ENCODE data around the gene HIVEP3.
A peak's percentile ranks its signal among the peaks of the same experiment; 100 is the strongest.

HIVEP3 gene

GRCh38 chr1:41537788-41538351 lies 380.9 kb downstream of the HIVEP3 start:
- peak; percentile 96 for DNase-seq

- DNase-seq = peak; percentile 63
Observed at GRCh38 chr1:41537251-41537650, 381.5 kb downstream of the HIVEP3 start.

DNA sequence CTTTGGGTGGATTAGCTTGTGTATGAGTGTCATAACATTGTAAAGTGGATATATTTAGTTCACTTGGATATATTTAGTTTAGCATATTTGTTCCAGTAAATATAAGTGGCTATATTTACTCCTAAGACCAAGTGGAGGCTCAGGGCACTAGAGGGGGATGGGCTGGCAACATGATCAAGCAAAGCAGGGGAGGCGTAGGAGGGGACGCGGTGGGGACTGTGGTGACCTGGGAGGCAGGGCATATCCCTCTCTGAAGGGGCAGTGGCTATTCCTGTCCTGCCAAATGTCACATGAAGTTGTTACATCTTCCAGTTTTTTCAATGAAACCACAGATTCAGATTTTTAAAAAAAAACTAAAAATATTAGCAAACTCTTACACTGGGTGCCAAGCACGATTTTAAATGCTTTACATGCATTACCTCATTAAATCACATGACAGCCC lies 382.3 kb downstream of the HIVEP3 start:
- no peak for DNase-seq

- no peak for DNase-seq
Observed at GRCh38 chr1:41535716-41536115, 383.0 kb downstream of the HIVEP3 start.

DNA sequence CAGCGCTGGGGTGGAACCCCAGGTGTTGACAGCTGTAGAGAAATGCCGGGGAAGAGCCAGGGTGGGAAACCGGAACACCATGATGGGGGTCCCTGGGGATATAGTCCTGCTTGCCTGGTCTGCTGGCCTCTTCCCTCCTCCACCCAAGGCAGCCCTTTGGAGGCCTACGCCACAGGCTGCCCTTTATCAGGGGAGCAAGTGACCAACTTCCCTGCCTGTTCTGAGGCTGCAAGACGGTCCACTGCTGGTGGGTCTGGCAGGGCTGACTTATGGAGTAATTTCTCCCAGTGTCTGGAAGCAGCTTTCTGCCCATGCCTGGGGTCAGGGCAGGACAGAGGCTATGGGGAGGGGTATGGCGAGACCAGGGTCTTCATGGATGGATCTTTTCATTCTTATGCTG lies 383.4 kb downstream of the HIVEP3 start:
- DNase-seq = no peak

DNA sequence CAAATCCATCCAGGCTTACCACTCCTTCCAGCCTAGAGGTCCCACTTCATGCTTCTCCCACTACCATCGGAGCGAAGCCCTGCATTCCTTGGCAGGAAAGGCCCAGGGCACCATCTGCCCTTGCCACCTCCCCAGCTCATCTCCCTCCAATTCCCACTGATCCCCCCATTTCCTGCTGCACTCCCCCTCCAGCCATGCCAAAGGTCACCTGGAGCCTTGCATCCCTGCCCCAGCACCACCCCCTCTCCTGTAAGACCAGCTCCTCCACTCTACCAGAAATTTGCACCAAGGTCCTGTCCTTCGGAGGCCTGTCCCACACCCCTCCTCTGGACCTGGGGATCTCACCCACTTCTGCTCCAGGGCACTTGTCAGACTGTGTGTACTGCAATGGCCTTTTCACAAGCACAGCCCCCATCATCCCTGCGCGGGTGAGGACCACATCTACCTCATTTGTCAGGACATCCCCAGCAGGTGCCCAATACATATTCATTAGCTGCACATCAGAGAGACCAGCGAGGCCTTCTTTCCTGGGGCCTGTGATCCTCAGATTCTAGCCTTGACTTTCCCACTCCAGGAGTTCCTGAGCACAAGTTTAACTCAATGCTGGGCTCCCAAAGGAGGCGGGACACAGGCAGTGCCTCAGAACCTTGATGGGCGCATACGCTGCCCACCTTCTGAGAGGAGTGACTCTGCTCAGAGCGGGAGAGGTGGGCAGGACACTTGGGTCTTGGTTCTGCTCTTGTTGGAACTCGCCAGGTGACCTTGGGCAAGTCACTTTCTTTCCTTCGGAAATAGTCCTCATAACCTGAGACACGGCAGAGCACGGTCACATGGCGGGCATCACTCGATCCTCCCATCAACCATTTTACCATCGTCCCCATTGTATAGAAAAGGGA lies 384.3 kb downstream of the HIVEP3 start:
- DNase-seq = no peak

DNA sequence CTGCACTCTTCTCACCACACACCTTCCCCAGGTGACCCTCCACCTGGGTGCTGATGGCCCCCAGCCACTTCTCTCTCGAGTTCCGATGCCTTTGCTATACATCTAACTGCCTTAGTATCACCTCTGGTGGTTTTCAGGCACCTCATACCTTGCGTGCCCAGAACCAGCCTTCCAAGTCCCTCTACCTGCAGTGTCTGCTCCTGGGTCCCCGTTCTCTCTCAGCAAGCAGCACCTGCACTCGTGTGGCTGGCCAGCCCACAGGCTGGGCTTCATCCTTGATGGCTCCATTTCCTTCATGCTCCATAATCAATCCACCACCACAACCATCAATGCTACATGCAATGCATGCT lies 385.0 kb downstream of the HIVEP3 start:
- no peak for DNase-seq

DNA sequence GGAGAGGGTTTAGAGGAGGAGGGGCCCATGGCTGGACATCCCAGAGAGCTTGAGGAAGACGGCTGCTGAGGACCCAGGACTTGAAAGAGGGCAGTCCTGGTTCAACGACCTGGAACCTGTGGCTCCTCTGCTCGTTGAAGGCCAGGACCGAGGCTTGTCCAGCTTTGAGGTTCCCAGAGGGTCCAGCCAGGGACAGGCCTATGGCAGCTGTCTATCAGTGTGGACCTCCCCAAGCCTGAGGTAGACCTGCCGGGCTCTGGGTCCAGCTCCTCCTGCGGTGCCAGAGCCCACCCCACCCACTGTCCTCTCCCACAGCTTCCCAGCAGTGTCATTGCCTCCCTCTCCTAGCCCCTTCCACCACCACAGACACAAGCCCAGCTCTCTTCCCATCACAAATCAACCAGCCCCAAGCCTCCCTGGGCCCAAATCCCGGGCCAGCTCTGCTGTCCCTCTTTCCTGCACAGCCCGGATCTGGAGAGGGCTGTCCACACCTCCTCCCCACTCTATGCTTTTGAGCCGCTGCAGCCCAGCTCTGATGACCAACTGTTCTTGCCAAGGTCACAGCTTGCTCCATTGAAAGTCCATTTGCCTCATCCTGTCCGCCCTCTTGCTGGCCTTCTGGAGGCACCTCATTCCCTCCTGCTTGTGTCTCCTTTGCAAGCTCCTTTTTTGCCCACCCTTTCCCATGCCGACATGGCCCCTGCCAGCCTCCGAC lies 385.5 kb downstream of the HIVEP3 start:
- no peak for DNase-seq

- DNase-seq = no peak
Observed at GRCh38 chr1:41532206-41532975, 386.3 kb downstream of the HIVEP3 start.

DNA sequence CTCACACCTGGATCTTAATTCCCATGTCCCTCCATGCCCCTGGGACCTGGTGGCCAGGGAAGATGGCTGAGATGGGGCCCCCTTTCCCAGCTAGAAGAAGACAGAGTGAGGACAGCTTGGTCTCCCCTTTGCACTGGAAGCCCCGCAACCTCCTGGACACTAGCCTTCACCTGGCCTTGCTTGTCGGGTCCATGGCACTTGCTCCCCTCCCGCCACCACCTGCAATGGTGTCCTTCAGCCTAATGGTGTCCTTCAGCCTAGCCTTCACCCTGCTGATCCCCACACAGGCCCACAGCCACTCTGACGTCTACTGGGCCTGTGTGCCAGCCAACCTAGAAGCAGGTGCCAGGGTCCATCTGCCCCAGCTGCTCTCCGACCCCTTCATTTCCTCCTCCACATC lies 388.3 kb downstream of the HIVEP3 start:
- no peak for DNase-seq

DNA sequence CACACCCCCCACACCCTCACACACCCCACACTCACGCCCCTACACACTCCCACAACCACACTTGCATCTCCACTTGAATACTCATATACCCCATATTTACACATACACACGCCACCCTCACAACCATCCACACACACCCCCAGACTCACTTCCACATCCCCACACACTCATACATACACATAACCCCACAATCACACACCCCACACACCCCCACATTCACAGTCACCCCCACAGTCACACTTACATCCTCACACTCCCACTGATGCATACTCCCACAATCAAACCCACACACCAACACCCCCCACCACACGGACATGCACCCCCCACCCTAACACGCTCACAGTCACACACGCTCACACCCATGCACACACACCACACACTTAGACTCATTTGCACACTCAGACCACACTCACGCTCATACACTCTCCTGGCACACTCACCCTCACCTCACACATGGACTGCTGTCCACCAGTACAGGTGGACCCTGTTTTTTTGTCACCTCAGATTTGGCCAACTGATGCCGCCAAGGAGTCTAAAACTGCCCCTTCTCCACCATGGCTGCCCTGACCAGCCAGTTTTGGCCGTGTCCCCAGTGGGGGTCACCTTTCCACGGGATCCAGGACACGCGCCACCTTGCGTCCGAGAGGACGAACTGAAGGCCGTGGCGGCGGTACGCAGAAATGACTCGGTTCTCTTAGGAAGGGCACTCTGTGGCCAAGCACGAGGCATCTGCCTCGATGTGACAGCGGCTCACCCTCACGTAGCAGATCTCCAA lies 388.9 kb downstream of the HIVEP3 start:
- no peak for DNase-seq

DNA sequence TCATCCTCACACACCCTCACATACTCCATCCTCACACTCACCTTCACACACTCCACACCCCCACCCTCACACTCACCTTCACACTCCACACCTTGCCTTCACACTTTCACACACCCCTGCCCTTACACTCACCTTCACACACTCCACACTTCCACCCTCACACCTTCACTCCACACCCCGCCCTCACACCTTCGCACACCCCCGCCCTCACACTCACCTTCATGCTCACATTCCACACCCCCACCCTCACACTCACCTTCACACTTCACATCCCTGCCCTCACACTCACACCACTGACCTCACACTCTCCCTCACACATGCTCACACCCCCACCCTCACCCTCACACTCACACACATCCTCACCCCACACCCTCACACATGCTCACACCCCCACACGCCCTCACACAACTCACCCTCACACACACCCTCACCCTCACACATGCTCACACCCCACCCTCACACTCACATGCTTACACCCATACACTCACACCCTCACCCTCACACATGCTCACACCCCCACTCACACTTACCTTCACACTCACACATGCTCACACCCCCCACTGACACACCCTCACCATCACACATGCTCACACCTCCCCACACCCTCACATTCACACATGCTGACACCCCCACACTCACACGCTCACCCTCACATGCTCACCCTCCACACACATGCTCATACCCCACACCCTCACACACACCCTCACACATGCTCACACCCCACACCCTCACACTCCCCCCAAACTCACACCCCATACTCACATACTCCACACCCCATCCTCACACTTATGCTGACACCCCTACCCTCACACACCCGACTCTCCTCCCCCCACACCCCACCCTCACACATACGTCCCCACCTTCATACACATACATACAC lies 389.8 kb downstream of the HIVEP3 start:
- no peak for DNase-seq

- DNase-seq = no peak
Observed at GRCh38 chr1:41528106-41528505, 390.6 kb downstream of the HIVEP3 start.

DNA sequence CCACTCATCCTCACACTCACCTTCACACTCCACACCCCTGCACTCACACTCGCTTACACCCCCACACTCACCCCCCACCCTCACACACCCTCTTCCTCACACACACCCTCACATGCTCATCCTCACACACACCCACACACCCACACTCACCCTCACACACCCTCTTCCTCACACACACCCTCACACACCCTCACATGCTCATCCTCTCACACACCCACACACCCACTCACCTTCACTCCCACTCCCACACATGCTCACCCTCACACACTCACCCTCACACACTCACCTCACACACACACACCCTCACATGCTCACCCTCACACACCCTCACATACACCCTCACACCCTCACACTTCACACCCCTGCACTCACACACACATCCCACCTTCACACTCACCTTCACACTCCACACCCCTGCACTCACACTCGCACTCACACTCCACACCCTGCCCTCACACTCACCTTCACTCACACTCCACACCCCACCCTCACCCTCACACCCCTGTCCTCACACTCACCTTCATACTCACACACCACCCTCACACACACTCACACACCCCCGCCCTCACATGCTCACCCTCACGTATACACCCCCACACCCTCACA lies 391.7 kb downstream of the HIVEP3 start:
- no peak for DNase-seq

- DNase-seq = no peak
Observed at GRCh38 chr1:41525891-41526587, 392.7 kb downstream of the HIVEP3 start.

GRCh38 chr1:41524676-41525675 lies 393.7 kb downstream of the HIVEP3 start:
- no peak for DNase-seq

DNA sequence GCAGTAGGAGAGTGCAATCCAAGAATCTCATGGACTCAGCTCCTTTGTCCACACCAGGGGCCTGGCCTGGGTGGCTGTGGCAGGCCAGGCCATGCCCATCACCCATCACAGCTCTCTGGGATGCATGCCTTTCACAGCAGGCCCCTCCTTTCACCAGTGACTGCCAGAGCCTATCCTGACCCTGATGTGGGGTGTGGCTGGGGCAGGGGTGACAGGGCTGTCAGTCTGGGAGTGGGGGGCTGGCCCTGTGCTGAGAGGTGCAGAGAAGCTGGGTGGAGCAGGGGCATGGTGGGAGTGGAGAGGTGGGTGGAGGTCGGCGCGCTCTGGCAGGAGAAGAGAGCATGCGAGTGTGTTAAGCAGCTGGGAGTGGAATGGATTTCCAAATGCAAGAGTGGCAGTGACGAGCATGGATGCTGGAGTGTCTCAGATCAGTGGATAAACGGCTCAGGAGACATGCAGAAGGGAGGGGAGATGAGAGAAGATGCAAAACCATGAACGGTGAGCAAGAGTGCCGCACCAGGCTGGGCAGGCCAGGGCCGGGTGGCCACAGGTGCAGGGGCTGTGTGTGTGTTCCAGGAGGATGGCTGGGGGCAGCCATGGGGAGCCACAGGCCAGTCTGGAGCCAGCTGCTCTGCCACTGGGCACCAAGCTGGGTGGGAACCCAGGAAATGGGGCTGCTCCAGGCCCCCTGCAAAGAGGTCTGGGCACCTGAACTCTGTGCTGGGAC lies 394.6 kb downstream of the HIVEP3 start:
- DNase-seq = no peak

DNA sequence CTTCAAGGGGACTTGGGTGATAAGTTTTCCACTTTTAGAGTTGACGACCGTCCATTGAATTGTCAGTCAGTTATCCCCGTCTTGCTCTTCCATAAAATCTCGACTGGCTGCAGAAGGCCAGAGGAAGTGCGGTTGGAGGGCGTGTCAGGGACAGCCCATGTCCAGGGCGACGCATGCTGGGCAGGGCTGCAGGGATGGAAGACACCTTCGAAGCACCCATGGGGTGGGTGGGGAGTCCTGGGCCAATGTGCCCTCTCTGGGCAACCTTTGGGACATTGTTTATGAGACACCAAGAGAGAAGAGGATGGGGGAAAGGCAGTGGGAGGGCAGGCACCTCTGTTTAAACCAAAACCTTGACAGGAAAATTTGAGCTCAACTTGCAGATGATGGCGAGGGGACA lies 395.7 kb downstream of the HIVEP3 start:
- DNase-seq = no peak
